ENCODE data around the gene CXCL8. TPM values are rescaled to one million over a fixed set of nuclear protein-coding genes. Genes with fewer than 3 reads are reported as not detected.
"Not testable (repeated sequence)": the region's sequence is repeated elsewhere in the genome, so short reads cannot be mapped to it uniquely, and the experiment has no call there.

CXCL8 gene
- polyA plus RNA-seq, result 1 to 10 TPM in 2 of 3 donors, not detected in 1; 1.8 to 2.1 TPM

GRCh38 chr4:73740353-73740778 lies at the start of gene CXCL8:
CXCL8 (plus strand) TSS chr4:73740569; CDS start chr4:73740659, 90 bp downstream.
- Mint-ChIP-seq H3K27me3 (ENCODE audit: low read depth in 3 of 3) (no peaks in the 10 kb centered on the region), H3K4me3 (no peak within 1 kb of the TSS), H3K27ac (no peak within 1 kb of the TSS), H3K36me3 (no peaks in the 10 kb centered on the region), H3K9me3 (peaks cover 2 to 15% (median 4%) of the 10 kb centered on the region in 6 donors), H3K4me1 (no peaks in the 10 kb centered on the region)
- no peak for DNase-seq

GRCh38 chr4:73691201-73691600 lies 49.2 kb upstream of the CXCL8 start:
- H3K9me3 Mint-ChIP-seq, result peaks cover 0 to 10% (median 5%) of the 10 kb centered on the region in 6 donors
- not testable (repeated sequence) for H3K36me3 Mint-ChIP-seq; H3K27me3 Mint-ChIP-seq (ENCODE audit: low read depth in 3 of 3); H3K4me1 Mint-ChIP-seq; DNase-seq; H3K4me3 Mint-ChIP-seq; H3K27ac Mint-ChIP-seq

- H3K27me3 Mint-ChIP-seq (ENCODE audit: low read depth in 3 of 3), result no peaks in the 10 kb centered on the region
- no peak overlapping the region for H3K27ac Mint-ChIP-seq
- no peak for DNase-seq
- H3K36me3 Mint-ChIP-seq, result no peaks in the 10 kb centered on the region
- H3K4me3 Mint-ChIP-seq, result no peak overlapping the region
- H3K4me1 Mint-ChIP-seq, result no peaks in the 10 kb centered on the region
- peaks cover 0 to 7% (median 3%) of the 10 kb centered on the region in 6 donors for H3K9me3 Mint-ChIP-seq
Measured at GRCh38 chr4:73691759-73692158, 48.6 kb upstream of the CXCL8 start.

- H3K27ac Mint-ChIP-seq, result no peak overlapping the region
- peaks cover 0 to 1% (median 0%) of the 10 kb centered on the region in 3 donors for H3K27me3 Mint-ChIP-seq (ENCODE audit: low read depth in 3 of 3)
- H3K36me3 Mint-ChIP-seq, result no peaks in the 10 kb centered on the region
- H3K9me3 Mint-ChIP-seq, result peaks cover 0 to 6% (median 3%) of the 10 kb centered on the region in 6 donors
- no peak for DNase-seq
- no peak overlapping the region for H3K4me3 Mint-ChIP-seq
- H3K4me1 Mint-ChIP-seq, result no peaks in the 10 kb centered on the region
Measured at GRCh38 chr4:73692254-73692653, 48.1 kb upstream of the CXCL8 start.

GRCh38 chr4:73692701-73693100 lies 47.7 kb upstream of the CXCL8 start:
- H3K36me3 Mint-ChIP-seq, result no peaks in the 10 kb centered on the region
- H3K4me3 Mint-ChIP-seq, result no peak overlapping the region
- H3K9me3 Mint-ChIP-seq, result peaks cover 0 to 4% (median 2%) of the 10 kb centered on the region in 6 donors
- no peaks in the 10 kb centered on the region for H3K4me1 Mint-ChIP-seq
- H3K27me3 Mint-ChIP-seq (ENCODE audit: low read depth in 3 of 3), result peaks cover 0 to 1% (median 0%) of the 10 kb centered on the region in 3 donors
- no peak overlapping the region for H3K27ac Mint-ChIP-seq
- DNase-seq, result no peak

GRCh38 chr4:73693811-73694210 lies 46.6 kb upstream of the CXCL8 start:
- Mint-ChIP-seq H3K27me3 (ENCODE audit: low read depth in 3 of 3) (peaks cover 0 to 1% (median 0%) of the 10 kb centered on the region in 3 donors), H3K9me3 (peaks cover 0 to 4% (median 2%) of the 10 kb centered on the region in 6 donors), H3K36me3 (no peaks in the 10 kb centered on the region), H3K27ac (no peak overlapping the region), H3K4me1 (no peaks in the 10 kb centered on the region), H3K4me3 (no peak overlapping the region)
- no peak for DNase-seq

- DNase-seq, result no peak
- Mint-ChIP-seq H3K27ac (no peak overlapping the region), H3K4me1 (no peaks in the 10 kb centered on the region), H3K27me3 (ENCODE audit: low read depth in 3 of 3) (peaks cover 0 to 4% (median 1%) of the 10 kb centered on the region in 3 donors), H3K4me3 (no peak overlapping the region), H3K9me3 (peaks cover 0 to 13% (median 0%) of the 10 kb centered on the region in 6 donors), H3K36me3 (no peaks in the 10 kb centered on the region)
Measured at GRCh38 chr4:73698217-73698616, 42.2 kb upstream of the CXCL8 start.

- no peak for DNase-seq
- Mint-ChIP-seq H3K4me1 (no peaks in the 10 kb centered on the region), H3K27me3 (ENCODE audit: low read depth in 3 of 3) (peaks cover 0 to 4% (median 1%) of the 10 kb centered on the region in 3 donors), H3K9me3 (peaks cover 0 to 13% (median under 1%) of the 10 kb centered on the region in 6 donors), H3K4me3 (no peak overlapping the region), H3K27ac (no peak overlapping the region), H3K36me3 (no peaks in the 10 kb centered on the region)
Measured at GRCh38 chr4:73701116-73701515, 39.3 kb upstream of the CXCL8 start.

- Mint-ChIP-seq H3K36me3 (no peaks in the 10 kb centered on the region), H3K27ac (no peak overlapping the region), H3K4me1 (no peaks in the 10 kb centered on the region), H3K4me3 (no peak overlapping the region), H3K27me3 (ENCODE audit: low read depth in 3 of 3) (peaks cover 0 to 4% (median 0%) of the 10 kb centered on the region in 3 donors), H3K9me3 (peaks cover 0 to 13% (median under 1%) of the 10 kb centered on the region in 6 donors)
- DNase-seq, result no peak
Measured at GRCh38 chr4:73702796-73703287, 37.5 kb upstream of the CXCL8 start.

GRCh38 chr4:73703320-73703719 lies 37.0 kb upstream of the CXCL8 start:
- H3K4me3 Mint-ChIP-seq, result no peak overlapping the region
- H3K27ac Mint-ChIP-seq, result no peak overlapping the region
- DNase-seq, result no peak
- no peaks in the 10 kb centered on the region for H3K4me1 Mint-ChIP-seq
- peaks cover 0 to 4% (median 0%) of the 10 kb centered on the region in 3 donors for H3K27me3 Mint-ChIP-seq (ENCODE audit: low read depth in 3 of 3)
- H3K36me3 Mint-ChIP-seq, result no peaks in the 10 kb centered on the region
- H3K9me3 Mint-ChIP-seq, result peaks cover 0 to 13% (median under 1%) of the 10 kb centered on the region in 6 donors

GRCh38 chr4:73704314-73705055 lies 35.9 kb upstream of the CXCL8 start:
- DNase-seq, result no peak
- Mint-ChIP-seq H3K4me1 (no peaks in the 10 kb centered on the region), H3K27ac (no peak overlapping the region), H3K9me3 (peaks cover 0 to 13% (median under 1%) of the 10 kb centered on the region in 6 donors), H3K4me3 (no peak overlapping the region), H3K27me3 (ENCODE audit: low read depth in 3 of 3) (peaks cover 0 to 4% (median 0%) of the 10 kb centered on the region in 3 donors), H3K36me3 (no peaks in the 10 kb centered on the region)

GRCh38 chr4:73705056-73705432 lies 35.3 kb upstream of the CXCL8 start:
- H3K9me3 Mint-ChIP-seq, result peaks cover 0 to 18% (median 4%) of the 10 kb centered on the region in 6 donors
- H3K4me1 Mint-ChIP-seq, result no peaks in the 10 kb centered on the region
- no peak overlapping the region for H3K4me3 Mint-ChIP-seq
- no peaks in the 10 kb centered on the region for H3K36me3 Mint-ChIP-seq
- peaks cover 0 to 4% (median 0%) of the 10 kb centered on the region in 3 donors for H3K27me3 Mint-ChIP-seq (ENCODE audit: low read depth in 3 of 3)
- H3K27ac Mint-ChIP-seq, result no peak overlapping the region
- no peak for DNase-seq

- Mint-ChIP-seq H3K4me3 (no peak overlapping the region), H3K27me3 (ENCODE audit: low read depth in 3 of 3) (peaks cover 0 to 4% (median 0%) of the 10 kb centered on the region in 3 donors), H3K36me3 (no peaks in the 10 kb centered on the region), H3K9me3 (peaks cover 0 to 15% (median 4%) of the 10 kb centered on the region in 6 donors), H3K4me1 (no peaks in the 10 kb centered on the region), H3K27ac (no peak overlapping the region)
- no peak for DNase-seq
Measured at GRCh38 chr4:73705721-73706120, 34.6 kb upstream of the CXCL8 start.

- H3K27me3 Mint-ChIP-seq (ENCODE audit: low read depth in 3 of 3), result no peaks in the 10 kb centered on the region
- no peaks in the 10 kb centered on the region for H3K4me1 Mint-ChIP-seq
- no peaks in the 10 kb centered on the region for H3K36me3 Mint-ChIP-seq
- H3K27ac Mint-ChIP-seq, result no peak overlapping the region
- DNase-seq, result no peak
- H3K4me3 Mint-ChIP-seq, result no peak overlapping the region
- H3K9me3 Mint-ChIP-seq, result peaks cover 0 to 9% (median 2%) of the 10 kb centered on the region in 6 donors
Measured at GRCh38 chr4:73706811-73707210, 33.6 kb upstream of the CXCL8 start.

All from immature natural killer cell (primary cell).